Hepatocyte (in vitro differentiated cells): ENCODE results near the gene TBC1D9.

Experiments
- CTCF ChIP-seq: fragments of 200-600 bp; sonication (generic); IDR thresholded peaks from 2 replicates; pipeline ENCODE4 v1.5.1; 2016; ENCODE audit warnings: antibody characterized with exemption, mild to moderate bottlenecking; ENCODE audit not compliant: poor library complexity
- EZH2 ChIP-seq: fragments of 200-600 bp; sonication (generic); IDR thresholded peaks from 2 replicates; pipeline ENCODE4 v1.6.1; 2016; ENCODE audit warnings: antibody characterized with exemption, mild to moderate bottlenecking, borderline replicate concordance
- EZH2phosphoT487 ChIP-seq: fragments of 200-600 bp; sonication (generic); IDR thresholded peaks from one replicate; pipeline ENCODE4 v1.6.1; 2018; ENCODE audit warnings: antibody characterized with exemption, mild to moderate bottlenecking, low read depth, moderate library complexity; ENCODE audit not compliant: unreplicated experiment, severe bottlenecking

- no peak for TF ChIP-seq CTCF
- TF ChIP-seq EZH2phosphoT487, result no peak
- no peak for TF ChIP-seq EZH2
Measured at GRCh38 chr4:140774956-140775355, 18.8 kb upstream of the TBC1D9 start.
